ENCODE data around the gene CAPN5.

Gene CAPN5

DNA sequence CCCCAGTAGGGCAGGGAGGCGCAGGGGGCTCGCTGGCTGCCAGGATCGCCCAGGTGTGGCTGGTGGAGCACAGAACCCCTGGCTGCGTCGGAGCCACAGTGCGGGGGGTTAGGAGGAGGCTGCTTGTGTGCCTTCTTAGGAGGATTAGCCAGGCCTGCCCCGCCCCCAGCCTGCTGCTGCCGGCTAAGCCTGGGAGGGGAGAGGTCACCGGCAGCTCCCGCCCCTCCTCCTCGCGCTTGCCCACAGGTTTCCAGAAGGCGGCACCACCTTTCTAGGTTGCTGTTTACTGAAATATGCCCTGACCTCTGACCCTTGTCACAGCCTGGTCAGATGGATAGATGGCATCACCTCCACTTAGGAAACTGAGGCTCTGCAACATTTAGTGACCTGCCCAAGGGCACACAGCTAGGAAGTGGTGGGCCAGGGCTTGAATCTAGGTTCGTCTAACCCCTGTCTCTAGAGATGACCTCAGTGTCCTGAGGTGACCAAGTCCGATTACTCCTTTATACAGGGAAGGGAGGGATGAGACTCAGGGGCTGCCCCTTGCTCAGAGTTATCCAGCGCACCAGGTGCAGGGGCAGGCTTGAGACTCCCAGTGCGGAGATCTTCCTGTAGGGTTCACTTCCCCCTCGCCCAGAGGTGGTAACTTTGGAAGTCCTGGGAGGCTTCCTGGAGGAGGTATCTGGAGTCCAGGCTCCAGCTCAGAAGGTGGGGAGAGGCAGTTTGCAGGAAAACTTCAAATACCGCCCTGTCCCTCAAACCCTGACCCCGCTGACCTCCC lies 105.3 kb downstream of the CAPN5 start:
- no peak for DNase-seq (ENCODE audit: low read depth in 2 of 2)

DNA sequence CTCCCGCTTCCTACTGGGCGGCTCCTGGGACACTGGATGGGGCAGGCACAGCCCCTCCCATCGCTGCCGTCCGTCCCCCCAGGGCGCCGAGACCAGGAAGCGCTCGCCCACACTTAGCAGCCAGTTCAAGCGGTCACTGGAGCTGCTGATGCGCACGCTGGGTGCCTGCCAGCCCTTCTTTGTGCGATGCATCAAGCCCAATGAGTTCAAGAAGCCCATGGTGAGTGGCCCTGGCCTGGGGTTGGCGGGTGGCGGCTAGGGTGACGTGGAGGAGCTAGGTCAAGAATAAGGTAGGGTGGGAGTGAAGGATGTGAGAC lies 105.9 kb downstream of the CAPN5 start:
- DNase-seq (ENCODE audit: low read depth in 2 of 2), result no peak

- no peak for DNase-seq (ENCODE audit: low read depth in 2 of 2)
Measured at GRCh38 chr11:77173494-77173893, 106.7 kb downstream of the CAPN5 start.

DNA sequence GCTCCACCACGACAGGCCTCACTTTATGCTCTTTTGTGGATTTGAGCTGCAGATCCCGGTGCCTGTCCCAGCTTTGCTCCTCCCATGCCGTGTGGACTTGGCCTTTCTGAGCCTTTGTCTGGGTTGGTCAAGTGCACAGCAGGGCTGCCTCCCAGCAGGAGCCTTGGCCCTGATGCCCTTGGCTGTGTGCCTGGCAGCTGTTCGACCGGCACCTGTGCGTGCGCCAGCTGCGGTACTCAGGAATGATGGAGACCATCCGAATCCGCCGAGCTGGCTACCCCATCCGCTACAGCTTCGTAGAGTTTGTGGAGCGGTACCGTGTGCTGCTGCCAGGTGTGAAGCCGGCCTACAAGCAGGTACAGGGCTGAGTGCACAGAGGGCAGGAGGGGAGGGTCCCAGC lies 107.8 kb downstream of the CAPN5 start:
- DNase-seq (ENCODE audit: low read depth in 2 of 2), result no peak

GRCh38 chr11:77175021-77175842 lies 108.5 kb downstream of the CAPN5 start:
- no peak for DNase-seq (ENCODE audit: low read depth in 2 of 2)
